GM19240 (cell line): ENCODE measurements around the gene PRODH.
"Not testable (repeated sequence)": the region's sequence is repeated elsewhere in the genome, so short reads cannot be mapped to it uniquely, and the experiment has no call there.

Experiments
- DNase-seq: peaks from one replicate; pipeline ENCODE4 v3.0.0; 2011; ENCODE audit warnings: low spot score; ENCODE audit not compliant: insufficient read length

The PRODH gene

GRCh38 chr22:18968011-18968749, 32.1 kb upstream of the PRODH start:
- DNase-seq, result no peak

- DNase-seq, result not testable (repeated sequence)
These were observed 31.4 kb upstream of the PRODH start for GRCh38 chr22:18967391-18968010.

GRCh38 chr22:18966748-18967147, 30.7 kb upstream of the PRODH start:
- DNase-seq, result no peak

- DNase-seq, result no peak
These were observed 29.7 kb upstream of the PRODH start for GRCh38 chr22:18965526-18966421.

- not testable (repeated sequence) for DNase-seq
These were observed 28.6 kb upstream of the PRODH start for GRCh38 chr22:18964501-18965265.

GRCh38 chr22:18964051-18964450, 28.0 kb upstream of the PRODH start:
- not testable (repeated sequence) for DNase-seq

GRCh38 chr22:18962308-18962635, 26.2 kb upstream of the PRODH start:
- DNase-seq, result no peak

GRCh38 chr22:18961632-18962307, 25.7 kb upstream of the PRODH start:
- not testable (repeated sequence) for DNase-seq

GRCh38 chr22:18961201-18961600, 25.1 kb upstream of the PRODH start:
- not testable (repeated sequence) for DNase-seq

GRCh38 chr22:18960166-18960820, 24.2 kb upstream of the PRODH start:
- DNase-seq, result not testable (repeated sequence)

- not testable (repeated sequence) for DNase-seq
These were observed 23.6 kb upstream of the PRODH start for GRCh38 chr22:18959741-18960140.

- DNase-seq, result not testable (repeated sequence)
These were observed 23.2 kb upstream of the PRODH start for GRCh38 chr22:18959266-18959665.

- not testable (repeated sequence) for DNase-seq
These were observed 22.6 kb upstream of the PRODH start for GRCh38 chr22:18958738-18959137.

GRCh38 chr22:18958321-18958705, 22.2 kb upstream of the PRODH start:
- not testable (repeated sequence) for DNase-seq

- DNase-seq, result not testable (repeated sequence)
These were observed 21.7 kb upstream of the PRODH start for GRCh38 chr22:18957621-18958320.

GRCh38 chr22:18956956-18957355, 20.9 kb upstream of the PRODH start:
- DNase-seq, result not testable (repeated sequence)

- DNase-seq, result not testable (repeated sequence)
These were observed 20.2 kb upstream of the PRODH start for GRCh38 chr22:18956121-18956895.

GRCh38 chr22:18955696-18956095, 19.6 kb upstream of the PRODH start:
- DNase-seq, result no peak
